ENCODE measurements around the gene TCEANC2. TPM values are rescaled to one million over a fixed set of nuclear protein-coding genes. Genes with fewer than 3 reads are reported as not detected.

Gene TCEANC2
- total RNA-seq, 1 donor from 2014 or later: 8.1 TPM

DNA sequence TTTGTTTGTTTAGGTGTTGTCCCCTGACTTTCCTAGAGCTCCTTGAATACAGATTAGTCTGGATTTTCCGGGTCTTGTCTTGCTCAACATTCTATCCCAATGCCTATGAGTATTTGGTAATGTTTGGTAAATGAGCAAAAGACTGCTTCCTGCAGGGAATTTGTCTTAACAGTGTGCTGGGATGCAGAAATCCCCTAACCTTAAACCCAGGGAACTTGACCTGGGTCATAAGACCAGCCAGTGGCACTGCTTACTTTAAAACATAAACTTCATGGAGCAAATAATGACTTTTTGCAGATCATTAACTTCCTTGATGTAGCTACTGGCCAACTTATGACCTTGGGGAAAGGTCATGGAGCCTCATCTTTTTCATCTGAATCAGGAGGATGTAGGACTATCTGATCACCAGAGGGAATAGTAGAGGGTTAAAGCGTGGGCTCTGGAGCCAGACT is 27.2 kb downstream of the TCEANC2 start:
- no peak for DNase-seq
- ChIA-PET CTCF (interaction anchor here (1.3 to 3.1 kb wide), 2 partner anchors 21 to 220 kb away, joined by 3 to 16 read pairs; no protein-coding TSS in a partner anchor), POLR2A (interaction anchor here (0.5 to 0.6 kb wide), 2 partner anchors 87 to 120 kb away, joined by 3 read pairs; no protein-coding TSS in a partner anchor)
- TF ChIP-seq, protein P1, sequence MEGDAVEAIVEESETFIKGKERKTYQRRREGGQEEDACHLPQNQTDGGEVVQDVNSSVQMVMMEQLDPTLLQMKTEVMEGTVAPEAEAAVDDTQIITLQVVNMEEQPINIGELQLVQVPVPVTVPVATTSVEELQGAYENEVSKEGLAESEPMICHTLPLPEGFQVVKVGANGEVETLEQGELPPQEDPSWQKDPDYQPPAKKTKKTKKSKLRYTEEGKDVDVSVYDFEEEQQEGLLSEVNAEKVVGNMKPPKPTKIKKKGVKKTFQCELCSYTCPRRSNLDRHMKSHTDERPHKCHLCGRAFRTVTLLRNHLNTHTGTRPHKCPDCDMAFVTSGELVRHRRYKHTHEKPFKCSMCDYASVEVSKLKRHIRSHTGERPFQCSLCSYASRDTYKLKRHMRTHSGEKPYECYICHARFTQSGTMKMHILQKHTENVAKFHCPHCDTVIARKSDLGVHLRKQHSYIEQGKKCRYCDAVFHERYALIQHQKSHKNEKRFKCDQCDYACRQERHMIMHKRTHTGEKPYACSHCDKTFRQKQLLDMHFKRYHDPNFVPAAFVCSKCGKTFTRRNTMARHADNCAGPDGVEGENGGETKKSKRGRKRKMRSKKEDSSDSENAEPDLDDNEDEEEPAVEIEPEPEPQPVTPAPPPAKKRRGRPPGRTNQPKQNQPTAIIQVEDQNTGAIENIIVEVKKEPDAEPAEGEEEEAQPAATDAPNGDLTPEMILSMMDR (IDR thresholded peaks at IDR 0.05): no peak
- Mint-ChIP-seq H3K27me3 (no peaks in the 10 kb centered on the region), H3K9me3 (no peaks in the 10 kb centered on the region), H3K4me1 (no peaks in the 10 kb centered on the region), H3K27ac (no peak overlapping the region), H3K36me3 (ENCODE audit: low read depth) (peaks cover 12% of the 10 kb centered on the region), H3K4me3 (no peak overlapping the region)
- no peak for ATAC-seq (ENCODE audit: low read depth)
- intact Hi-C loops (cut with micrococcal nuclease): loop anchor here (1.0 kb wide), 2 partner anchors 10 to 219 kb away; no protein-coding TSS in a partner anchor

DNA sequence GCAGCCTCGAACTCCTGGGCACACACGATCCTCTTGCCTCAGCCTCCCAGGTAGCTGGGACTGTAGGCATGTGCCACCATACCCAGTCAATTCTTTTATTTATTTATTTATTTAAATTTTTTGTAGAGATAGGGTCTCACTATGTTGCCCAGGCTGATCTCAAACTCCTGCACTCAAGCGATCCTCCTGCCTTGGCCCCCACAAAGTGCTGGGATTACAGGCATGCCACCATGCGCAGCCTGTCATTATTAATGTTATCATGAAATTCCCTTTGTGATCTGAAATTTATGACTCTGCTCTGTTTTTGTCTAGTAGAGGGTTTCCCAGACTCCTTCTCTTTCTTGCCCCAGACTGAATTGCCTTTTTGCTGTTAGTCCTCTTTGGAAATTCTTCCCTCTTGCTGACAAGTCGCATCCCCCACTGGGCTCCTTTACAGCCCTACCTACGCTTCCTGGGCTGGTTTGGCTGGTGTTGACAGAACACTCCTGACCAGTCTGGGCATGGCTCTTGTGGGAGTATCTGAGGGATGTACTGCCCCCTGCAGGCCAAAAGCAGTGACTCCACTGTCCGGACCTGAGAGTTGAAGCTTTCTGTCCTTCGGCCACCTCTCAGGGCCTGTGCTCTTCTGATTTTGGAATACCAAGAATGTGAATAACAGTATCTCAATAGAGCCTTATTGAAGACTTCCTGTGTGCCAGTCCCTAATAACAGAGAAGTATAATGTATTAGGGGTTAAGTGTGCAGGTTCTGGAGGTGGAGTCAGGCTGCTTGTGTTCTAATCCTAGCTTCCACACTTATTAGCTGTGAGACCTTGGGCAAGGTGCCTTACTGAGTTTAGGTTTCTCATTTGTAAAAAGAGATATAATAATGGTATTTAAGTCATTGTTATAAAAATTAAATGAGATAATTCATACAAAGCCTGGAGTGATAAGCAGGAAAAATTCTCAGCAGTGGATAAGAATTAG is 28.2 kb downstream of the TCEANC2 start:
- intact Hi-C loops (cut with micrococcal nuclease): loop anchor here (1.0 kb wide), 2 partner anchors 11 to 220 kb away; no protein-coding TSS in a partner anchor
- Mint-ChIP-seq H3K9me3 (no peaks in the 10 kb centered on the region), H3K27ac (no peak overlapping the region), H3K27me3 (no peaks in the 10 kb centered on the region), H3K36me3 (ENCODE audit: low read depth) (peaks cover 22% of the 10 kb centered on the region), H3K4me3 (no peak overlapping the region), H3K4me1 (no peaks in the 10 kb centered on the region)
- TF ChIP-seq, protein P1 (IDR thresholded peaks at IDR 0.05): no peak
- ChIA-PET CTCF (interaction anchor here (0.7 to 3.1 kb wide), 7 partner anchors 10 to 221 kb away, joined by 3 to 16 read pairs (median 3); partner anchors contain the start of genes TCEANC2 and TMEM59), POLR2A (no interaction called here)
- ATAC-seq (ENCODE audit: low read depth) (peak; percentile 62), DNase-seq (peak; percentile 19)

DNA sequence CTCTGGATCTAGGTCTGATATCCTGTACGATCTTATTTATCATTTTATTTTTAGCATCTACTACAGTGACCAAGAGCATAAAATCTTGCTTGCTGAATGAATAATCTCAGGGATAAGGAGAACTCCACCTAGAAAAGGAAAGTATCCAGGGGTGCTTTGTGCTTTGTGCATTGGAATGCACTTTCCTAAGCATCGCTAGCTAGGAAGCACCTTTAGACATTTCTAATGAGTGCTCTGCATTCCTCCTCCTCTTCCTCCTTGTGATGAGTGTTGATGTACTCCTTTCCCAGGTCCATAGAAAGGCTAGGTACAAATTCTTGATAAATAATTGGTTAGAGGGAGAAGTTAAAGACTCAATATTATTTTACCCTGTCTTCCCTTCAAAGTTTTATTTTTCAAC is 31.4 kb downstream of the TCEANC2 start:
- Mint-ChIP-seq H3K4me1 (no peaks in the 10 kb centered on the region), H3K36me3 (ENCODE audit: low read depth) (peaks cover 28% of the 10 kb centered on the region), H3K27ac (no peak overlapping the region), H3K27me3 (no peaks in the 10 kb centered on the region), H3K4me3 (no peak overlapping the region), H3K9me3 (no peaks in the 10 kb centered on the region)
- DNase-seq (no peak), ATAC-seq (ENCODE audit: low read depth) (no peak)
- intact Hi-C loops (cut with micrococcal nuclease): no loop called here
- ChIA-PET CTCF (no interaction called here), POLR2A (no interaction called here)
- TF ChIP-seq, protein P1 (IDR thresholded peaks at IDR 0.05): no peak

DNA sequence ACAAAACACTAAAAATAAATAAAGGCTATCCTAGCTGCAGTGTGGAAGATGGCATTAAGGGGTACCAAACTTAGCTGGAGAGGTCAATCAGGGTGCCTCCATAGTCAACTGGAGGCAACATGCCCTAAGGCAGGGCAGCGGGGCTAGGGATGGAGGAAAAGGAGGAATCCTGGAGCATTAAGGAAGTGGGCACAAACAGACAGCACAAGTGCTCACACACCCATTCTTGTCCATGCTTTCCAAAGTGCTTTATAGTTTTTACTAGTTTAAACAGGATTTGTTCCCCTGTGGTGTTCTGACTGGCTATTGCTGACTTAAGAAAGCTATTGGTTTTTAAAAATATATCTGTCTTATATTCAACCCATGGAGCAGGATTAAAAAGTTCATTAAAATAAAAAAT is 33.3 kb downstream of the TCEANC2 start:
- CTCF ChIA-PET: no interaction called here
- TF ChIP-seq, protein P1 (IDR thresholded peaks at IDR 0.05): no peak
- no peak overlapping the region for H3K27ac Mint-ChIP-seq
- no peak for DNase-seq
- peaks cover 37% of the 10 kb centered on the region for H3K36me3 Mint-ChIP-seq (ENCODE audit: low read depth)
- no peak for ATAC-seq (ENCODE audit: low read depth)
- POLR2A ChIA-PET: no interaction called here
- intact Hi-C loops (cut with micrococcal nuclease): no loop called here
- no peaks in the 10 kb centered on the region for H3K9me3 Mint-ChIP-seq
- no peaks in the 10 kb centered on the region for H3K27me3 Mint-ChIP-seq
- H3K4me1 Mint-ChIP-seq: no peaks in the 10 kb centered on the region
- no peak overlapping the region for H3K4me3 Mint-ChIP-seq

DNA sequence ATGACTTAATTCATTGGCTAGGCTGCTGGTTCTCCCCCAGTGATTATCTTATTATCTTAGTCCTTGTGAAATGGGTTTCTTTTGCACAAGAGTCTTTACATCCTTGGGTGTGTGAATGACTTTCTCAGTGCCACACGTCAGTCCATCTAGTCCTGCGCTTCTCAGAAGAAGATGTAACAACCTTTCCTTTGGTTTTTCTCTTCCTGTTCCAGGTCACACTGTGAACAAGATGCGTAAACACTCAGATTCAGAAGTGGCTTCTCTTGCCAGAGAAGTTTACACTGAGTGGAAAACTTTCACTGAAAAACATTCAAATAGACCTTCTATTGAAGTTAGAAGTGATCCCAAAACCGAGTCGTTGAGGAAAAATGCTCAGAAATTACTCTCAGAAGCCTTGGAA is 35.0 kb downstream of the TCEANC2 start:
- no peaks in the 10 kb centered on the region for H3K27me3 Mint-ChIP-seq
- ChIA-PET POLR2A (no interaction called here), CTCF (no interaction called here)
- H3K27ac Mint-ChIP-seq: no peak overlapping the region
- no peaks in the 10 kb centered on the region for H3K4me1 Mint-ChIP-seq
- H3K9me3 Mint-ChIP-seq: no peaks in the 10 kb centered on the region
- DNase-seq (no peak), ATAC-seq (ENCODE audit: low read depth) (no peak)
- no peak overlapping the region for H3K4me3 Mint-ChIP-seq
- peaks cover 47% of the 10 kb centered on the region for H3K36me3 Mint-ChIP-seq (ENCODE audit: low read depth)
- intact Hi-C loops (cut with micrococcal nuclease): no loop called here
- TF ChIP-seq, protein P1 (IDR thresholded peaks at IDR 0.05): no peak

Measured in activated B cell treated with CpG ODN at 0.5 μM for 24 hours (primary cell).